GM23338 (cell line): ENCODE results near the gene MYO3B. TPM values are rescaled to one million over a fixed set of nuclear protein-coding genes. Genes with fewer than 3 reads are reported as not detected.

Experiments used
- ATAC-seq: fragments of 200-7000 bp; cut with Tn5 transposase; 3 replicates; pipeline ENCODE4 v1.9.1; 2020
- DNase-seq: peaks from one replicate; pipeline ENCODE4 v3.0.0-alpha.2; 2015; ENCODE audit warnings: low spot score
- H2AFZ ChIP-seq: fragments of 200-600 bp; sonication (generic); 2 replicates; pipeline ENCODE4 v1.8.0; 2016; ENCODE audit warnings: antibody characterized with exemption, mild to moderate bottlenecking, moderate library complexity
- H3F3A ChIP-seq: fragments of 200-600 bp; sonication (generic); replicated peaks from 2 replicates; pipeline ENCODE4 v1.8.0; 2017; ENCODE audit warnings: antibody characterized with exemption, mixed run types, low read depth
- H3K27ac ChIP-seq: fragments of 200-600 bp; sonication (generic); 2 replicates; pipeline ENCODE4 v1.6.1; 2016; ENCODE audit warnings: low read depth
- H3K27me3 ChIP-seq: fragments of 200-600 bp; sonication (generic); 2 replicates; pipeline ENCODE4 v1.8.0; 2016; ENCODE audit warnings: mild to moderate bottlenecking, mixed run types, moderate library complexity; ENCODE audit not compliant: insufficient read depth
- H3K36me3 ChIP-seq: fragments of 200-600 bp; sonication (generic); 2 replicates; pipeline ENCODE4 v1.8.0; 2016; ENCODE audit warnings: mild to moderate bottlenecking; ENCODE audit not compliant: insufficient read depth
- H3K4me1 ChIP-seq: fragments of 200-600 bp; sonication (generic); 2 replicates; pipeline ENCODE4 v1.8.0; 2016; ENCODE audit warnings: mild to moderate bottlenecking, moderate library complexity; ENCODE audit not compliant: insufficient read depth
- H3K4me2 ChIP-seq: fragments of 200-600 bp; sonication (generic); 2 replicates; pipeline ENCODE4 v1.7.1; 2017; ENCODE audit warnings: mixed run types
- H3K4me3 ChIP-seq: fragments of 200-600 bp; sonication (generic); 2 replicates; pipeline ENCODE4 v1.6.1; 2016; ENCODE audit warnings: mixed run types
- H3K79me2 ChIP-seq: fragments of 200-600 bp; sonication (generic); replicated peaks from 2 replicates; pipeline ENCODE4 v1.8.0; 2017; ENCODE audit warnings: mild to moderate bottlenecking; ENCODE audit not compliant: insufficient read depth
- H3K9me2 ChIP-seq: fragments of 200-600 bp; sonication (generic); 2 replicates; pipeline ENCODE4 v1.8.0; 2017; ENCODE audit not compliant: insufficient read depth
- H4K20me1 ChIP-seq: fragments of 200-600 bp; sonication (generic); replicated peaks from 2 replicates; pipeline ENCODE4 v1.8.0; 2017; ENCODE audit warnings: mild to moderate bottlenecking; ENCODE audit not compliant: insufficient read depth
- H3K27ac Mint-ChIP-seq: 2 replicates; pipeline ENCODE4 v1.8.0; 2020; ENCODE audit warnings: inconsistent platforms, mild to moderate bottlenecking, moderate library complexity, mixed read lengths
- H3K27me3 Mint-ChIP-seq: 3 replicates; pipeline ENCODE4 v1.8.0; 2022; ENCODE audit warnings: low read depth, mild to moderate bottlenecking, moderate library complexity, mixed read lengths, inconsistent platforms; ENCODE audit not compliant: insufficient read depth, poor library complexity
- H3K36me3 Mint-ChIP-seq: 3 replicates; pipeline ENCODE4 v1.8.0; 2021; ENCODE audit warnings: low read depth, mild to moderate bottlenecking, inconsistent platforms, moderate library complexity, mixed read lengths
- H3K4me1 Mint-ChIP-seq: 3 replicates; pipeline ENCODE4 v1.8.0; 2020; ENCODE audit warnings: mild to moderate bottlenecking, inconsistent platforms, mixed read lengths
- H3K4me3 Mint-ChIP-seq: 3 replicates; pipeline ENCODE4 v1.8.0; 2021; ENCODE audit warnings: moderate library complexity, mild to moderate bottlenecking, inconsistent platforms, mixed read lengths
- H3K9me3 Mint-ChIP-seq: 3 replicates; pipeline ENCODE4 v1.8.0; 2020; ENCODE audit warnings: moderate library complexity, mild to moderate bottlenecking, inconsistent platforms, mixed read lengths
- CREB1 ChIP-seq: fragments of 250-450 bp; sonication (Bioruptor Pico); IDR thresholded peaks from 2 replicates; pipeline ENCODE4 v1.5.0; 2020; ENCODE audit warnings: low read depth, mild to moderate bottlenecking, moderate library complexity
- EZH2 ChIP-seq: fragments of 200-600 bp; sonication (generic); IDR thresholded peaks from one replicate; pipeline ENCODE4 v1.8.0; 2017; ENCODE audit warnings: antibody characterized with exemption, mild to moderate bottlenecking, low read depth; ENCODE audit not compliant: unreplicated experiment
- JUNB ChIP-seq: IDR thresholded peaks from one replicate; pipeline ENCODE4 v1.6.1; 2016; ENCODE audit warnings: antibody characterized with exemption; ENCODE audit not compliant: unreplicated experiment
- NANOG ChIP-seq: IDR thresholded peaks from 2 replicates; pipeline ENCODE4 v1.6.1; 2016; ENCODE audit warnings: antibody characterized with exemption, borderline replicate concordance
- POLR2AphosphoS5 ChIP-seq: IDR thresholded peaks from 2 replicates; pipeline ENCODE4 v1.6.1; 2016; ENCODE audit warnings: antibody characterized with exemption, low read depth
- REST ChIP-seq: IDR thresholded peaks from one replicate; pipeline ENCODE4 v1.6.1; 2018; ENCODE audit warnings: antibody characterized with exemption; ENCODE audit not compliant: unreplicated experiment
- STAT1 ChIP-seq: IDR thresholded peaks from one replicate; pipeline ENCODE4 v1.6.1; 2016; ENCODE audit warnings: antibody characterized with exemption; ENCODE audit not compliant: unreplicated experiment
- ZNF114 ChIP-seq: fragments of 250-450 bp; sonication (Bioruptor Pico); IDR thresholded peaks from 2 replicates; pipeline ENCODE4 v1.5.0; 2020; ENCODE audit warnings: mild to moderate bottlenecking, moderate library complexity
- ZNF331 ChIP-seq: fragments of 250-450 bp; sonication (Bioruptor Pico); IDR thresholded peaks from 2 replicates; pipeline ENCODE4 v1.5.0; 2020; ENCODE audit warnings: low read depth, mild to moderate bottlenecking, moderate library complexity
- ZNF462 ChIP-seq: fragments of 250-450 bp; sonication (Bioruptor Pico); IDR thresholded peaks from 2 replicates; pipeline ENCODE4 v1.5.0; 2020; ENCODE audit warnings: mild to moderate bottlenecking, moderate library complexity
- polyA plus RNA-seq: library from polyadenylated mRNA; unstranded; fragments of >200 nt; fragmentation: Nextera tagmentation; extraction: Ambion mirVana; gene quantifications from 2 replicates; pipeline ENCODE4 v1.2.1, GENCODE V29; 2016
- total RNA-seq: library from RNA; depleted of rRNA; stranded (reverse); fragments of >200 nt; shearing (Covaris generic); gene quantifications from 2 replicates; pipeline ENCODE4 v1.2.3, GENCODE V29; 2014

Gene MYO3B
- total and polyA plus RNA-seq, 2 experiments from 2014 or later = 0.42 TPM; not detected in 1

GRCh38 chr2:170185319-170185718, 7.4 kb downstream of the MYO3B start:
- DNase-seq = no peak
- Mint-ChIP-seq H3K4me3 (no peak overlapping the region), H3K36me3 (peaks cover 25% of the 10 kb centered on the region; the same call in 2 of the 3 replicates), H3K27me3 (no peaks in the 10 kb centered on the region), H3K27ac (no peak overlapping the region), H3K9me3 (peaks cover 37% of the 10 kb centered on the region), H3K4me1 (peaks cover 9% of the 10 kb centered on the region; the same call in 2 of the 3 replicates)
- TF ChIP-seq ZNF114 (no peak), ZNF331 (CRISPR knock-in tag) (no peak), NANOG (no peak)
- Histone ChIP-seq H3K4me2 (no peak overlapping the region), H3K4me3 (no peak overlapping the region), H3K4me1 (0 out of 2 replicates have a peak, but pooled peaks cover 1% of the 10 kb centered on the region), H3K27ac (no peak overlapping the region), H2AFZ (no peak overlapping the region), H3K27me3 (no peaks in the 10 kb centered on the region), H3K36me3 (0 out of 2 replicates have a peak, but pooled peaks cover 9% of the 10 kb centered on the region), H3F3A (no peaks in the 10 kb centered on the region), H4K20me1 (no peaks in the 10 kb centered on the region), H3K9me2 (no peaks in the 10 kb centered on the region), H3K79me2 (no peaks in the 10 kb centered on the region)
- no peak for ATAC-seq

GRCh38 chr2:170189757-170190156, 11.8 kb downstream of the MYO3B start:
- ATAC-seq (no peak), DNase-seq (no peak)
- H3K4me2 ChIP-seq = no peak overlapping the region
- TF ChIP-seq ZNF114 = no peak
- no peak for TF ChIP-seq STAT1
- TF ChIP-seq EZH2 = no peak
- no peak for TF ChIP-seq REST
- no peak for TF ChIP-seq ZNF462 (CRISPR knock-in tag)
- TF ChIP-seq NANOG = no peak
- no peak for TF ChIP-seq POLR2AphosphoS5
- TF ChIP-seq JUNB = no peak
- no peak for TF ChIP-seq CREB1 (CRISPR knock-in tag)
- H3K4me1 ChIP-seq = no peaks in the 10 kb centered on the region
- H3K36me3 Mint-ChIP-seq = peaks cover 29% of the 10 kb centered on the region
- H3K36me3 ChIP-seq = 0 out of 2 replicates have a peak, but pooled peaks cover 7% of the 10 kb centered on the region
- H3K27ac Mint-ChIP-seq = no peak overlapping the region
- H3K4me3 Mint-ChIP-seq = no peak overlapping the region
- H3K27me3 Mint-ChIP-seq = peaks cover 3% of the 10 kb centered on the region
- H3K79me2 ChIP-seq = no peaks in the 10 kb centered on the region
- H3K9me2 ChIP-seq = no peaks in the 10 kb centered on the region
- no peaks in the 10 kb centered on the region for H3F3A ChIP-seq
- no peak overlapping the region for H3K27ac ChIP-seq
- peaks cover 3% of the 10 kb centered on the region; the same call in 2 of the 3 replicates for H3K4me1 Mint-ChIP-seq
- H3K9me3 Mint-ChIP-seq = peaks cover 39% of the 10 kb centered on the region
- no peaks in the 10 kb centered on the region for H3K27me3 ChIP-seq
- H2AFZ ChIP-seq = no peak overlapping the region
- H4K20me1 ChIP-seq = no peaks in the 10 kb centered on the region
- H3K4me3 ChIP-seq = no peak overlapping the region
